Neural progenitor cell (in vitro differentiated cells): ENCODE results near the gene ZCCHC3. TPM values are rescaled to one million over a fixed set of nuclear protein-coding genes. Genes with fewer than 3 reads are reported as not detected.

ENCODE experiments used
- DNase-seq: peaks from one replicate; pipeline ENCODE4 v3.0.0-alpha.2; 2016; ENCODE audit warnings: low spot score
- H2AFZ ChIP-seq: fragments of 200-600 bp; sonication (generic); replicated peaks from 2 replicates; pipeline ENCODE4 v1.6.1; 2016; ENCODE audit warnings: antibody characterized with exemption
- H3F3A ChIP-seq: fragments of 200-600 bp; sonication (generic); 2 replicates; pipeline ENCODE4 v1.6.1; 2016; ENCODE audit warnings: antibody characterized with exemption, low read depth
- H3K27ac ChIP-seq: fragments of 200-600 bp; sonication (generic); 2 replicates; pipeline ENCODE4 v1.5.1; 2016; ENCODE audit warnings: mild to moderate bottlenecking
- H3K27me3 ChIP-seq: fragments of 200-600 bp; sonication (generic); 2 replicates; pipeline ENCODE4 v1.6.1; 2016; ENCODE audit warnings: mild to moderate bottlenecking, moderate library complexity
- H3K36me3 ChIP-seq: fragments of 200-600 bp; sonication (generic); 2 replicates; pipeline ENCODE4 v1.5.1; 2016
- H3K4me1 ChIP-seq: fragments of 200-600 bp; sonication (generic); 2 replicates; pipeline ENCODE4 v1.6.1; 2016; ENCODE audit warnings: mixed run types
- H3K4me2 ChIP-seq: fragments of 200-600 bp; sonication (generic); 2 replicates; pipeline ENCODE4 v1.6.1; 2016
- H3K4me3 ChIP-seq: fragments of 200-600 bp; sonication (generic); 2 replicates; pipeline ENCODE4 v1.5.1; 2016
- H3K79me2 ChIP-seq: fragments of 200-600 bp; sonication (generic); 2 replicates; pipeline ENCODE4 v1.6.1; 2016; ENCODE audit warnings: low read depth
- H3K9ac ChIP-seq: fragments of 200-600 bp; sonication (generic); 2 replicates; pipeline ENCODE4 v1.6.1; 2016
- H3K9me3 ChIP-seq: fragments of 200-600 bp; sonication (generic); 2 replicates; pipeline ENCODE4 v1.5.1; 2016; ENCODE audit warnings: low read depth
- H4K20me1 ChIP-seq: fragments of 200-600 bp; sonication (generic); 2 replicates; pipeline ENCODE4 v1.6.1; 2016; ENCODE audit warnings: low read depth
- H3K27ac Mint-ChIP-seq: 3 replicates; pipeline ENCODE4 v1.8.0; 2021; ENCODE audit warnings: mixed read lengths
- H3K27me3 Mint-ChIP-seq: 2 replicates; pipeline ENCODE4 v1.8.0; 2022; ENCODE audit warnings: low read depth, mild to moderate bottlenecking, inconsistent platforms, moderate library complexity, mixed read lengths; ENCODE audit not compliant: insufficient read depth
- H3K36me3 Mint-ChIP-seq: 3 replicates; pipeline ENCODE4 v1.8.0; 2021; ENCODE audit warnings: mixed read lengths
- H3K4me1 Mint-ChIP-seq: 3 replicates; pipeline ENCODE4 v1.8.0; 2021; ENCODE audit warnings: mixed read lengths
- H3K4me3 Mint-ChIP-seq: 3 replicates; pipeline ENCODE4 v1.8.0; 2021; ENCODE audit warnings: mild to moderate bottlenecking, moderate library complexity, mixed read lengths
- H3K9me3 Mint-ChIP-seq: 3 replicates; pipeline ENCODE4 v1.8.0; 2020; ENCODE audit warnings: mixed read lengths
- CTCF ChIP-seq: fragments of 200-600 bp; sonication (generic); IDR thresholded peaks from 2 replicates; pipeline ENCODE4 v1.5.1; 2017; ENCODE audit warnings: antibody characterized with exemption, mild to moderate bottlenecking
- EZH2 ChIP-seq: fragments of 200-600 bp; sonication (generic); IDR thresholded peaks from 2 replicates; pipeline ENCODE4 v1.6.1; 2017; ENCODE audit warnings: antibody characterized with exemption, mild to moderate bottlenecking, moderate library complexity
- EZH2phosphoT487 ChIP-seq: fragments of 200-600 bp; sonication (generic); IDR thresholded peaks from 2 replicates; pipeline ENCODE4 v1.6.1; 2017; ENCODE audit warnings: antibody characterized with exemption
- total RNA-seq: library from RNA; depleted of rRNA; stranded (reverse); fragments of >200 nt; gene quantifications from 2 replicates; pipeline ENCODE4 v1.2.3, GENCODE V29; 2015; ENCODE audit warnings: low replicate concordance

The ZCCHC3 gene
- total RNA-seq, 1 donor from 2014 or later = 24.2 TPM

GRCh38 chr20:259981-260380, 37.4 kb upstream of the ZCCHC3 start:
- TF ChIP-seq EZH2phosphoT487 (no peak), EZH2 (no peak), CTCF (no peak)
- H3F3A ChIP-seq = no peaks in the 10 kb centered on the region
- peaks cover 5% of the 10 kb centered on the region for H3K27me3 Mint-ChIP-seq
- H3K9me3 Mint-ChIP-seq = no peaks in the 10 kb centered on the region
- H3K4me1 ChIP-seq = no peaks in the 10 kb centered on the region
- H3K27me3 ChIP-seq = peaks cover 99% of the 10 kb centered on the region
- H3K27ac Mint-ChIP-seq = no peak overlapping the region
- H3K4me1 Mint-ChIP-seq = no peaks in the 10 kb centered on the region
- H3K9me3 ChIP-seq = no peaks in the 10 kb centered on the region
- no peak overlapping the region for H3K4me2 ChIP-seq
- no peak overlapping the region for H3K27ac ChIP-seq
- H3K4me3 Mint-ChIP-seq = no peak overlapping the region
- no peaks in the 10 kb centered on the region for H3K36me3 ChIP-seq
- no peaks in the 10 kb centered on the region for H3K79me2 ChIP-seq
- no peak overlapping the region for H3K4me3 ChIP-seq
- H4K20me1 ChIP-seq = no peaks in the 10 kb centered on the region
- H2AFZ ChIP-seq = no peak overlapping the region
- H3K36me3 Mint-ChIP-seq = no peaks in the 10 kb centered on the region
- H3K9ac ChIP-seq = no peak overlapping the region
- no peak for DNase-seq

GRCh38 chr20:263701-264100, 33.7 kb upstream of the ZCCHC3 start:
- no peak overlapping the region for H3K4me3 Mint-ChIP-seq
- H3K9me3 ChIP-seq = no peaks in the 10 kb centered on the region
- peaks cover 7% of the 10 kb centered on the region for H3K4me1 Mint-ChIP-seq
- H3K27ac ChIP-seq = no peak overlapping the region
- no peaks in the 10 kb centered on the region for H3K36me3 ChIP-seq
- H2AFZ ChIP-seq = no peak overlapping the region
- no peaks in the 10 kb centered on the region for H3K4me1 ChIP-seq
- H4K20me1 ChIP-seq = no peaks in the 10 kb centered on the region
- no peak overlapping the region for H3K4me3 ChIP-seq
- H3K79me2 ChIP-seq = no peaks in the 10 kb centered on the region
- no peak overlapping the region for H3K4me2 ChIP-seq
- no peak for DNase-seq
- H3K9ac ChIP-seq = no peak overlapping the region
- H3K36me3 Mint-ChIP-seq = no peaks in the 10 kb centered on the region
- peaks cover 79% of the 10 kb centered on the region for H3K27me3 ChIP-seq
- no peak overlapping the region for H3K27ac Mint-ChIP-seq
- peaks cover 9% of the 10 kb centered on the region for H3F3A ChIP-seq
- no peaks in the 10 kb centered on the region for H3K9me3 Mint-ChIP-seq
- H3K27me3 Mint-ChIP-seq = peaks cover 6% of the 10 kb centered on the region
- TF ChIP-seq EZH2 (no peak), EZH2phosphoT487 (no peak), CTCF (no peak)

GRCh38 chr20:266596-267562, 30.5 kb upstream of the ZCCHC3 start:
- peak overlapping the region; percentile 27 for H3K4me3 ChIP-seq
- peaks cover 7% of the 10 kb centered on the region for H3K27me3 Mint-ChIP-seq

More at GRCh38 chr20:266596-267562, 30.5 kb upstream of the ZCCHC3 start:
- Histone ChIP-seq H3F3A (peaks cover 9% of the 10 kb centered on the region), H3K4me2 (peak overlapping the region; percentile 58), H3K36me3 (no peaks in the 10 kb centered on the region), H3K79me2 (no peaks in the 10 kb centered on the region), H4K20me1 (no peaks in the 10 kb centered on the region), H2AFZ (peak overlapping the region; percentile 84), H3K4me1 (no peaks in the 10 kb centered on the region), H3K27me3 (peaks cover 47% of the 10 kb centered on the region), H3K9me3 (no peaks in the 10 kb centered on the region), H3K9ac (no peak overlapping the region), H3K27ac (no peak overlapping the region)
- DNase-seq = peak; percentile 96
- H3K4me1 Mint-ChIP-seq = peaks cover 11% of the 10 kb centered on the region
- H3K36me3 Mint-ChIP-seq = no peaks in the 10 kb centered on the region
- no peak for TF ChIP-seq EZH2
- peak; percentile 95 for TF ChIP-seq CTCF
- H3K27ac Mint-ChIP-seq = peak overlapping the region; percentile 0
- H3K9me3 Mint-ChIP-seq = no peaks in the 10 kb centered on the region
- H3K4me3 Mint-ChIP-seq = peak overlapping the region; percentile 71
